ENCODE data around the gene SLC47A2. TPM values are rescaled to one million over a fixed set of nuclear protein-coding genes. Genes with fewer than 3 reads are reported as not detected.

The SLC47A2 gene
- total and polyA plus RNA-seq, 9 of the 15 experiments (the other 6 are each of a cell fraction or from before 2014, with no cell fraction given), result not detected

GRCh38 chr17:19716108-19717030 is at the start of gene SLC47A2 (continued):
- no peak for TF ChIP-seq CGGBP1 (CRISPR knock-in tag; IDR thresholded peaks at IDR 0.05)
- TF ChIP-seq ATF3 (IDR thresholded peaks at IDR 0.05), result no peak
- TF ChIP-seq ATF3 (CRISPR knock-in tag; conservative IDR thresholded peaks at IDR 0.05), result no peak
- TF ChIP-seq SFPQ (IDR thresholded peaks at IDR 0.05; ENCODE audit: low read depth, low read length), result no peak
- no peak for TF ChIP-seq LARP7 (IDR thresholded peaks at IDR 0.05)

GRCh38 chr17:19766016-19766415 is 49.6 kb upstream of the SLC47A2 start:
- no peak overlapping the region for H2AFZ ChIP-seq (ENCODE audit: low read depth, low read length)
- no peaks in the 10 kb centered on the region for H4K20me1 ChIP-seq (replicated peaks; ENCODE audit: control insufficient read depth, insufficient read depth, low read length)
- H3K27ac ChIP-seq (ENCODE audit: extremely low read depth, low read depth, low read length), result no peak overlapping the region
- no peaks in the 10 kb centered on the region for H3K9me1 ChIP-seq (ENCODE audit: control insufficient read depth, insufficient read depth, low read length)
- 6% methylated on average over 4 of the region's 7 CpGs for WGBS (ENCODE audit: insufficient coverage, low coverage, missing lambda C conversion rate)
- in situ Hi-C loops (cut with MboI), result loop anchor here (10.0 kb wide), 1 partner anchor 401 kb away; the partner anchor contains the start of gene B9D1
- intact Hi-C loops (cut with micrococcal nuclease), result loop anchor here (1.0 kb wide), 1 partner anchor 252 kb away; no protein-coding TSS in a partner anchor
- H3K9me3 ChIP-seq (replicated peaks; ENCODE audit: control insufficient read depth, insufficient read depth, low read depth, low read length), result no peaks in the 10 kb centered on the region
- H3K4me3 ChIP-seq, result no peak overlapping the region
- no TSS peak for BruUV-seq (replicated peaks)
- ATAC-seq (no peak), FAIRE-seq (no peak), DNase-seq (ENCODE audit: extremely low read depth in 1 of 4, low spot score in 3 of 4) (no peak)
- H3K4me2 ChIP-seq (ENCODE audit: insufficient read depth, low read length), result no peak overlapping the region
- CTCF ChIA-PET (ENCODE audit: low intra/inter-chr PET ratio), result interaction anchor here (0.6 to 1.2 kb wide), 2 partner anchors 233 to 252 kb away, joined by 6 to 12 read pairs; no protein-coding TSS in a partner anchor
- no peaks in the 10 kb centered on the region for H3K4me1 ChIP-seq (replicated peaks in 1 of 2; ENCODE audit: control insufficient read depth in 2 of 2, insufficient read depth in 2 of 2, low read length in 2 of 2)
- H3K27me3 ChIP-seq (ENCODE audit: control insufficient read depth in 2 of 2, insufficient read depth in 2 of 2, low read length in 2 of 2), result peaks cover 0 to 14% of the 10 kb centered on the region in 2 experiments; a peak in 1 of 5 replicates
- no peaks in the 10 kb centered on the region for H3K79me2 ChIP-seq (ENCODE audit: control insufficient read depth, insufficient read depth, low read length)
- no peak overlapping the region for H3K9ac ChIP-seq (ENCODE audit: insufficient read depth in 1 of 2, low read depth in 2 of 2, low read length in 2 of 2)
- no peaks in the 10 kb centered on the region for H3K36me3 ChIP-seq (ENCODE audit: control insufficient read depth, insufficient read depth, low read length)
- POLR2A ChIA-PET, result no interaction called here
- TF ChIP-seq NFXL1 (CRISPR knock-in tag; IDR thresholded peaks at IDR 0.05) (no peak), CXXC5 (CRISPR knock-in tag; IDR thresholded peaks at IDR 0.05) (no peak), ELK3 (CRISPR knock-in tag; IDR thresholded peaks at IDR 0.05) (no peak), HDAC2 (IDR thresholded peaks at IDR 0.05) (no peak), KAT7 (CRISPR knock-in tag; IDR thresholded peaks at IDR 0.05; ENCODE audit: borderline replicate concordance) (no peak), CSDE1 (IDR thresholded peaks at IDR 0.05) (no peak), ZBED1 (IDR thresholded peaks at IDR 0.05) (no peak), XRCC4 (IDR thresholded peaks at IDR 0.05; ENCODE audit: extremely low read depth, insufficient read depth, insufficient read length) (no peak), NUFIP1 (IDR thresholded peaks at IDR 0.05; ENCODE audit: partially characterized antibody) (no peak), ZNF717 (CRISPR knock-in tag; IDR thresholded peaks at IDR 0.05) (no peak), LCOR (CRISPR knock-in tag; IDR thresholded peaks at IDR 0.05) (no peak), ADNP (tag; IDR thresholded peaks at IDR 0.05) (no peak), SIX5 (IDR thresholded peaks at IDR 0.05; ENCODE audit: borderline replicate concordance in 1 of 2, insufficient read depth in 1 of 2, low read depth in 1 of 2, low read length in 2 of 2) (no peak)
